Keratinocyte (primary cell): Measurements from ENCODE around the gene TC2N. TPM values are rescaled to one million over a fixed set of nuclear protein-coding genes. Genes with fewer than 3 reads are reported as not detected.

Source experiments
- DNase-seq: peaks from one replicate; pipeline ENCODE4 v3.0.0-alpha.2; 2011; ENCODE audit warnings: low read depth, missing footprints, low spot score
- FAIRE-seq: peaks from 2 replicates; lab custom pipeline; 2011; peaks lifted over from hg19 to GRCh38; lab: Jason Lieb, UNC
- H2AFZ ChIP-seq: 2 replicates; pipeline ENCODE4 v1.6.0; 2012; ENCODE audit warnings: low read length, control low read depth, inconsistent platforms; ENCODE audit not compliant: control insufficient read depth
- H3K27ac ChIP-seq: 2 replicates; pipeline ENCODE4 v1.5.1; 2011; ENCODE audit warnings: low read length; ENCODE audit not compliant: control insufficient read depth, insufficient read depth
- H3K27me3 ChIP-seq: 3 replicates; pipeline ENCODE4 v1.6.0; 2011; ENCODE audit warnings: low read length; ENCODE audit not compliant: control insufficient read depth, insufficient read depth; ENCODE audit errors: extremely low read depth
- H3K36me3 ChIP-seq, 2 experiments: 2 replicates in 1 of 2; 3 replicates in 1 of 2; pipeline ENCODE4 v1.5.1; 2011; ENCODE audit warnings: low read length in 2 of 2, mild to moderate bottlenecking in 1 of 2; ENCODE audit not compliant: control insufficient read depth in 2 of 2, insufficient read depth in 2 of 2; ENCODE audit errors: extremely low read depth in 1 of 2
- H3K4me1 ChIP-seq: 3 replicates; pipeline ENCODE4 v1.5.1; 2011; ENCODE audit warnings: low read length; ENCODE audit not compliant: control insufficient read depth, insufficient read depth; ENCODE audit errors: extremely low read depth
- H3K4me2 ChIP-seq: 3 replicates; pipeline ENCODE4 v1.6.0; 2011; ENCODE audit warnings: low read depth, low read length; ENCODE audit not compliant: control insufficient read depth, insufficient read depth; ENCODE audit errors: extremely low read depth
- H3K4me3 ChIP-seq, 3 experiments: fragments of 200-600 bp in 1 of 3; sonication (generic) in 1 of 3; 2 replicates in 2 of 3; 3 replicates in 1 of 3; pipeline ENCODE4 v1.5.1; 2011 to 2016; ENCODE audit warnings: low read length in 3 of 3, mild to moderate bottlenecking in 3 of 3, control low read depth in 2 of 3, inconsistent platforms in 1 of 3, low read depth in 1 of 3, mixed read lengths in 1 of 3, mixed run types in 1 of 3, moderate library complexity in 1 of 3; ENCODE audit not compliant: control insufficient read depth in 2 of 3, insufficient read depth in 2 of 3; ENCODE audit errors: extremely low read depth in 1 of 3
- H3K79me2 ChIP-seq: 2 replicates; pipeline ENCODE4 v1.6.0; 2012; ENCODE audit warnings: low read length; ENCODE audit not compliant: control insufficient read depth, insufficient read depth
- H3K9ac ChIP-seq: 3 replicates; pipeline ENCODE4 v1.6.0; 2011; ENCODE audit warnings: low read length; ENCODE audit not compliant: control insufficient read depth, insufficient read depth; ENCODE audit errors: extremely low read depth
- H3K9me1 ChIP-seq: 3 replicates; pipeline ENCODE4 v1.6.0; 2011; ENCODE audit warnings: low read length; ENCODE audit not compliant: control insufficient read depth, insufficient read depth; ENCODE audit errors: extremely low read depth
- H3K9me3 ChIP-seq: 2 replicates; pipeline ENCODE4 v1.5.1; 2012; ENCODE audit warnings: low read depth, low read length; ENCODE audit not compliant: control insufficient read depth
- H4K20me1 ChIP-seq: 3 replicates; pipeline ENCODE4 v1.6.0; 2011; ENCODE audit warnings: low read length; ENCODE audit not compliant: control insufficient read depth, insufficient read depth; ENCODE audit errors: extremely low read depth
- CTCF ChIP-seq, 3 experiments: IDR thresholded peaks in 1 of 3; conservative IDR thresholded peaks in 1 of 3; optimal IDR thresholded peaks in 1 of 3; 2 replicates in 2 of 3; 3 replicates in 1 of 3; pipeline versions ENCODE3 to v1.5.1; 2011; ENCODE audit warnings: low read length in 3 of 3, mild to moderate bottlenecking in 3 of 3, moderate library complexity in 2 of 3, control low read depth in 1 of 3, inconsistent platforms in 1 of 3; ENCODE audit not compliant: insufficient read depth in 2 of 3; ENCODE audit errors: extremely low read depth in 1 of 3
- EZH2 ChIP-seq: IDR thresholded peaks from one replicate; pipeline ENCODE4 v1.6.1; 2012; ENCODE audit warnings: inconsistent platforms, mild to moderate bottlenecking, low read length, moderate library complexity
- dilution Hi-C: fragments of 300-500 bp; cut with MboI; formaldehyde crosslinking; loops from one replicate; pipeline ENCODE4 v1.7.0; 2020; ENCODE audit warnings: low sequenced_read_pairs; ENCODE audit not compliant: extremely low pct_ligation_motif_present
- polyA plus RNA-seq, 5 experiments: library from polyadenylated mRNA; depleted of rRNA in 3 of 5; stranded (reverse) in 3 of 5; stranded (forward) in 1 of 5; unstranded in 1 of 5; fragments of >200 nt; gene quantifications; 1 replicate in 1 of 5; 2 replicates in 3 of 5; 3 replicates in 1 of 5; pipeline versions ENCODE4 v1.2.1 to v1.2.3, GENCODE V29; 2011 to 2012; ENCODE audit warnings: missing spikeins in 2 of 5, low read depth in 1 of 5, low replicate concordance in 1 of 5

TC2N gene
- polyA plus RNA-seq, 1 donor (not counting 4 experiments of a cell fraction or from before 2014, with no cell fraction given): 22.6 TPM

GRCh38 chr14:91754185-91754584, 113.2 kb downstream of the TC2N start:
- dilution Hi-C loops: no loop called here
- Histone ChIP-seq H3K4me2 (no peak overlapping the region), H3K9me3 (no peaks in the 10 kb centered on the region), H3K9me1 (no peaks in the 10 kb centered on the region), H3K79me2 (no peaks in the 10 kb centered on the region), H3K36me3 (no peaks in the 10 kb centered on the region), H3K27ac (no peak overlapping the region), H3K27me3 (no peaks in the 10 kb centered on the region), H3K4me1 (peaks cover 27% of the 10 kb centered on the region), H4K20me1 (no peaks in the 10 kb centered on the region), H3K4me3 (no peak overlapping the region), H3K9ac (no peak overlapping the region), H2AFZ (no peak overlapping the region)
- TF ChIP-seq EZH2 (no peak), CTCF (optimal IDR thresholded peaks at IDR 0.05 in 1 of 3, IDR thresholded peaks at IDR 0.05 in 1 of 3, conservative IDR thresholded peaks at IDR 0.05 in 1 of 3; ENCODE audit: extremely low read depth in 1 of 3, insufficient read depth in 2 of 3, low read length in 3 of 3) (no peak)
- FAIRE-seq: no peak
- no peak for DNase-seq

GRCh38 chr14:91753501-91754128, 113.7 kb downstream of the TC2N start:
- no peak for DNase-seq
- H3K4me1 ChIP-seq: peaks cover 27% of the 10 kb centered on the region
- no peaks in the 10 kb centered on the region for H3K27me3 ChIP-seq
- peak overlapping the region; percentile 5 for H3K4me2 ChIP-seq
- dilution Hi-C loops: no loop called here
- H3K9me1 ChIP-seq: no peaks in the 10 kb centered on the region
- no peak overlapping the region for H3K27ac ChIP-seq
- H4K20me1 ChIP-seq: no peaks in the 10 kb centered on the region
- H3K4me3 ChIP-seq: no peak overlapping the region
- no peaks in the 10 kb centered on the region for H3K36me3 ChIP-seq
- H2AFZ ChIP-seq: no peak overlapping the region
- no peak overlapping the region for H3K9ac ChIP-seq
- no peak for FAIRE-seq
- TF ChIP-seq EZH2 (no peak), CTCF (optimal IDR thresholded peaks at IDR 0.05 in 1 of 3, IDR thresholded peaks at IDR 0.05 in 1 of 3, conservative IDR thresholded peaks at IDR 0.05 in 1 of 3; ENCODE audit: extremely low read depth in 1 of 3, insufficient read depth in 2 of 3, low read length in 3 of 3) (no peak)
- no peaks in the 10 kb centered on the region for H3K79me2 ChIP-seq
- no peaks in the 10 kb centered on the region for H3K9me3 ChIP-seq
